Measurements from ENCODE around the gene FOLH1.
A peak's percentile ranks its signal among the peaks of the same experiment; 100 is the strongest.
"Not testable (repeated sequence)": the region's sequence is repeated elsewhere in the genome, so short reads cannot be mapped to it uniquely, and the experiment has no call there.

Gene FOLH1

DNA sequence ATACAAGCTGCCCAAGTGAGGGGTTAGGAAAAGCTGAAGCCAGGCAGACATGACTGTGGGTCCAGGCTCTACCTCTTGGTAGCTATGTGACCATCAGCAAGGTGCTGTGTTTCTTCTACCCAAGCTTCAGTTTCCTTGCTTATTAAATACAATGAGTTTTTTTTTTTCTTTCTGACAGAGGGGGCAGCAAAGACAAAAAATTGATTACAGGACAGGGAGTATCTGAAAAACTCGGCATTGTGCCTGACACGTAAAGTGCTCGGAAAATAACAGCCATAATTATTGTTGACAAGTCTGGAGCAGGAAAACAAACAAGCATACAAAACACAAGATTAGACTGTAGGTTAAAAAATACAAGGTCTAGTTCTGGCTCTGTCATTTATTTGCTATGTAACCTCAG is 23.3 kb upstream of the FOLH1 start:
- not testable (repeated sequence) for H3K79me2 ChIP-seq (ENCODE audit: insufficient read depth, low read length); H3K36me3 ChIP-seq (ENCODE audit: insufficient read depth, low read length); H3K9me3 ChIP-seq (ENCODE audit: insufficient read depth, low read length, severe bottlenecking); H3K27me3 ChIP-seq (ENCODE audit: insufficient read depth, low read length, poor library complexity); H3K4me1 ChIP-seq (ENCODE audit: insufficient read depth, low read length); H2AFZ ChIP-seq (ENCODE audit: low read depth, low read length); H3K9ac ChIP-seq (ENCODE audit: low read depth, low read length); H3K4me2 ChIP-seq (ENCODE audit: insufficient read depth, low read length); H3K27ac ChIP-seq (ENCODE audit: low read length); ATAC-seq (ENCODE audit: insufficient read depth, low read depth); DNase-seq; H4K20me1 ChIP-seq (ENCODE audit: insufficient read depth, low read length); H3K4me3 ChIP-seq (ENCODE audit: low read depth in 1 of 2, low read length in 2 of 2)

DNA sequence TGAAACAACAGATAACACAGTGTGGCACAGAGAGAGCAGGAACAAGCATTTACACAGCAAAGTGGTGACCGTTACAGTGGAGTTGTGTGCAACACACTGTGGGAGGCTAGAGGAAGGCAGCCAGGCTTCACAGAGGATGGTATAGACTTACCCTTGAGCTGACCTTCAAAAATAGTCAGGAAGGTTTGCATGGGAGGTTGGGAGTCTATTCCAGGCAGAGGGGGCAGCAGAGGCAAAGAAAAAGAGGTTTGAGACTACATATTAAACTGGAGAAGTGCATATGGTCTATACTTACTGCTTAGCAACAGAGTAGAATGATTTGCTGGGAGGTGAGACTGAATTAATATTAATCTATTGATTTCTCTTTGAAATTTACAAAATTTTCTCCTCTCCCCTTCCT is 22.1 kb upstream of the FOLH1 start:
- not testable (repeated sequence) for H3K4me1 ChIP-seq (ENCODE audit: insufficient read depth, low read length); H3K4me2 ChIP-seq (ENCODE audit: insufficient read depth, low read length); H3K4me3 ChIP-seq (ENCODE audit: low read depth in 1 of 2, low read length in 2 of 2); H3K36me3 ChIP-seq (ENCODE audit: insufficient read depth, low read length); H3K27me3 ChIP-seq (ENCODE audit: insufficient read depth, low read length, poor library complexity); DNase-seq; H3K9ac ChIP-seq (ENCODE audit: low read depth, low read length); H3K27ac ChIP-seq (ENCODE audit: low read length); H3K79me2 ChIP-seq (ENCODE audit: insufficient read depth, low read length); H2AFZ ChIP-seq (ENCODE audit: low read depth, low read length); H3K9me3 ChIP-seq (ENCODE audit: insufficient read depth, low read length, severe bottlenecking); H4K20me1 ChIP-seq (ENCODE audit: insufficient read depth, low read length); ATAC-seq (ENCODE audit: insufficient read depth, low read depth)

DNA sequence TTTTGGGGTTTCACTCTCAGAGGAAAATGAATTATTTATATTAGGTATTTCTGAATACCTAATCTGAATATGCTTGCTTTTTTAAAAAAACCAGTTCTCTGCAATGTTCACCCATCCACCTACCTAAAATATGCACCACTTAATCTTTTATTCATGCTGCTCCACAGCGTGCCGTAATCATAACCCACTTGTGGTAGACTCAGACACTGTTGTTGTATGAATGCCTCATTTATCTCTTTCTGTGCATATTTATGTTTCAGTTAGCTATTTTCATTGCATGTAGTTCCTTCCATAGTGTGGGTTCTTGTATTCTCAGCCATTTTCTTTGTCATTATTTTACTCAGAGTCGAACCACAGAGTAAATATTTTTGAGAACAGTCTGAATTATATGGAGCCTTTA is 21.6 kb upstream of the FOLH1 start:
- H3K9ac ChIP-seq (ENCODE audit: low read depth, low read length); H3K27me3 ChIP-seq (ENCODE audit: insufficient read depth, low read length, poor library complexity); ATAC-seq (ENCODE audit: insufficient read depth, low read depth); H2AFZ ChIP-seq (ENCODE audit: low read depth, low read length); H3K27ac ChIP-seq (ENCODE audit: low read length); H4K20me1 ChIP-seq (ENCODE audit: insufficient read depth, low read length); DNase-seq; H3K4me3 ChIP-seq (ENCODE audit: low read depth in 1 of 2, low read length in 2 of 2); H3K9me3 ChIP-seq (ENCODE audit: insufficient read depth, low read length, severe bottlenecking); H3K4me2 ChIP-seq (ENCODE audit: insufficient read depth, low read length); H3K36me3 ChIP-seq (ENCODE audit: insufficient read depth, low read length); H3K79me2 ChIP-seq (ENCODE audit: insufficient read depth, low read length); H3K4me1 ChIP-seq (ENCODE audit: insufficient read depth, low read length): not testable (repeated sequence)

DNA sequence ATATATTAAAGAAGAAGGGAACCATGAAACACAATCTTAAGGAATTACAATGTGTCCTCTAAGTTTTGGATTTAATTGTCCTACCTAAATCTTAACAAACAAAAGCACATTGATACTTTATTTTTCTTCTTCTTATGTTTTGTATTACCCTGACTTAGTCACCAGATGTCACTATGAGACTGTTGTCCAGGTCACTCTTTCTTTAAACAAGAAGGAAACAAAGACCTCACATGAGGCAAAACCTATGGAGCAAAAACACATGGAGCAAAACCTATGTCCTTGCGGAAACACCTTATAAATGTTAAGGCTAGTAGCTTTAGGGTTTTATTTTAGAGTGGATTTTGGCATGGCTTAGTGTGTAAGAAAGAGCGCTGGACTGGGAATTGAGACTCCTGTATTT is 20.7 kb upstream of the FOLH1 start:
- H4K20me1 ChIP-seq (ENCODE audit: insufficient read depth, low read length); H3K36me3 ChIP-seq (ENCODE audit: insufficient read depth, low read length); H3K27me3 ChIP-seq (ENCODE audit: insufficient read depth, low read length, poor library complexity); H3K4me1 ChIP-seq (ENCODE audit: insufficient read depth, low read length); H3K4me2 ChIP-seq (ENCODE audit: insufficient read depth, low read length); H3K4me3 ChIP-seq (ENCODE audit: low read depth in 1 of 2, low read length in 2 of 2); DNase-seq; ATAC-seq (ENCODE audit: insufficient read depth, low read depth); H3K27ac ChIP-seq (ENCODE audit: low read length); H3K9me3 ChIP-seq (ENCODE audit: insufficient read depth, low read length, severe bottlenecking); H3K9ac ChIP-seq (ENCODE audit: low read depth, low read length); H3K79me2 ChIP-seq (ENCODE audit: insufficient read depth, low read length); H2AFZ ChIP-seq (ENCODE audit: low read depth, low read length): not testable (repeated sequence)
- TF ChIP-seq, protein P1, sequence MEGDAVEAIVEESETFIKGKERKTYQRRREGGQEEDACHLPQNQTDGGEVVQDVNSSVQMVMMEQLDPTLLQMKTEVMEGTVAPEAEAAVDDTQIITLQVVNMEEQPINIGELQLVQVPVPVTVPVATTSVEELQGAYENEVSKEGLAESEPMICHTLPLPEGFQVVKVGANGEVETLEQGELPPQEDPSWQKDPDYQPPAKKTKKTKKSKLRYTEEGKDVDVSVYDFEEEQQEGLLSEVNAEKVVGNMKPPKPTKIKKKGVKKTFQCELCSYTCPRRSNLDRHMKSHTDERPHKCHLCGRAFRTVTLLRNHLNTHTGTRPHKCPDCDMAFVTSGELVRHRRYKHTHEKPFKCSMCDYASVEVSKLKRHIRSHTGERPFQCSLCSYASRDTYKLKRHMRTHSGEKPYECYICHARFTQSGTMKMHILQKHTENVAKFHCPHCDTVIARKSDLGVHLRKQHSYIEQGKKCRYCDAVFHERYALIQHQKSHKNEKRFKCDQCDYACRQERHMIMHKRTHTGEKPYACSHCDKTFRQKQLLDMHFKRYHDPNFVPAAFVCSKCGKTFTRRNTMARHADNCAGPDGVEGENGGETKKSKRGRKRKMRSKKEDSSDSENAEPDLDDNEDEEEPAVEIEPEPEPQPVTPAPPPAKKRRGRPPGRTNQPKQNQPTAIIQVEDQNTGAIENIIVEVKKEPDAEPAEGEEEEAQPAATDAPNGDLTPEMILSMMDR (IDR thresholded peaks at IDR 0.05; ENCODE audit: borderline replicate concordance, extremely low read depth, low read length, poor library complexity, severe bottlenecking), result peak; percentile 16

DNA sequence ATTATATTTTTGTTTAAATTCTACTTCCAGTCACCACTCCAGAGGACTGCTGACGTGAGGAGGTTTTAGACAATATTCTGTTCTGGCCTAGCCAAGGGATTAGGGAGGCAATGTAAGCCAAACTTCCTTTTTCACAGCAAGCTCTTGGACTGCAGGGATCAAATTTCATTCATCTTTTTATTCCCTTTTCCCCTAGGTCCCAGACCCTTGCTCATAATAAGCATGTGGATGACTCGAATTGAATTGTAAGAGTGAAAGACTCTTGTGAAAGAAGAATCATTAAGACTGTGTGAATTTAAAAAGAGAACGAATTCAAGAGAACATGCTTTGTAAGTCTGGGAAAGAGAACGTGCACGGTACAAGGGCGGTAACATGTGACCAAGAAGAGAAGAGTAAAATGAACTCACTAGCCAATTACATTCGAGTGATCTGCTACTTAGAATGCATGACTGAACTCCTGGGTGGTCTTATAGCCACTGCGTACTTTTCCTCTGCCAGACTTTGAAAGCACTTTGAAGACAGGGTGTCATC is 16.9 kb upstream of the FOLH1 start:
- not testable (repeated sequence) for H3K9ac ChIP-seq (ENCODE audit: low read depth, low read length); H3K27ac ChIP-seq (ENCODE audit: low read length); H3K4me1 ChIP-seq (ENCODE audit: insufficient read depth, low read length); H3K4me2 ChIP-seq (ENCODE audit: insufficient read depth, low read length); H2AFZ ChIP-seq (ENCODE audit: low read depth, low read length); ATAC-seq (ENCODE audit: insufficient read depth, low read depth); H3K4me3 ChIP-seq (ENCODE audit: low read depth in 1 of 2, low read length in 2 of 2); DNase-seq; H3K36me3 ChIP-seq (ENCODE audit: insufficient read depth, low read length); H3K9me3 ChIP-seq (ENCODE audit: insufficient read depth, low read length, severe bottlenecking); H3K27me3 ChIP-seq (ENCODE audit: insufficient read depth, low read length, poor library complexity); H4K20me1 ChIP-seq (ENCODE audit: insufficient read depth, low read length); H3K79me2 ChIP-seq (ENCODE audit: insufficient read depth, low read length)
